ENCODE results near the gene ELK4.

ELK4 gene, protein sequence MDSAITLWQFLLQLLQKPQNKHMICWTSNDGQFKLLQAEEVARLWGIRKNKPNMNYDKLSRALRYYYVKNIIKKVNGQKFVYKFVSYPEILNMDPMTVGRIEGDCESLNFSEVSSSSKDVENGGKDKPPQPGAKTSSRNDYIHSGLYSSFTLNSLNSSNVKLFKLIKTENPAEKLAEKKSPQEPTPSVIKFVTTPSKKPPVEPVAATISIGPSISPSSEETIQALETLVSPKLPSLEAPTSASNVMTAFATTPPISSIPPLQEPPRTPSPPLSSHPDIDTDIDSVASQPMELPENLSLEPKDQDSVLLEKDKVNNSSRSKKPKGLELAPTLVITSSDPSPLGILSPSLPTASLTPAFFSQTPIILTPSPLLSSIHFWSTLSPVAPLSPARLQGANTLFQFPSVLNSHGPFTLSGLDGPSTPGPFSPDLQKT

DNA sequence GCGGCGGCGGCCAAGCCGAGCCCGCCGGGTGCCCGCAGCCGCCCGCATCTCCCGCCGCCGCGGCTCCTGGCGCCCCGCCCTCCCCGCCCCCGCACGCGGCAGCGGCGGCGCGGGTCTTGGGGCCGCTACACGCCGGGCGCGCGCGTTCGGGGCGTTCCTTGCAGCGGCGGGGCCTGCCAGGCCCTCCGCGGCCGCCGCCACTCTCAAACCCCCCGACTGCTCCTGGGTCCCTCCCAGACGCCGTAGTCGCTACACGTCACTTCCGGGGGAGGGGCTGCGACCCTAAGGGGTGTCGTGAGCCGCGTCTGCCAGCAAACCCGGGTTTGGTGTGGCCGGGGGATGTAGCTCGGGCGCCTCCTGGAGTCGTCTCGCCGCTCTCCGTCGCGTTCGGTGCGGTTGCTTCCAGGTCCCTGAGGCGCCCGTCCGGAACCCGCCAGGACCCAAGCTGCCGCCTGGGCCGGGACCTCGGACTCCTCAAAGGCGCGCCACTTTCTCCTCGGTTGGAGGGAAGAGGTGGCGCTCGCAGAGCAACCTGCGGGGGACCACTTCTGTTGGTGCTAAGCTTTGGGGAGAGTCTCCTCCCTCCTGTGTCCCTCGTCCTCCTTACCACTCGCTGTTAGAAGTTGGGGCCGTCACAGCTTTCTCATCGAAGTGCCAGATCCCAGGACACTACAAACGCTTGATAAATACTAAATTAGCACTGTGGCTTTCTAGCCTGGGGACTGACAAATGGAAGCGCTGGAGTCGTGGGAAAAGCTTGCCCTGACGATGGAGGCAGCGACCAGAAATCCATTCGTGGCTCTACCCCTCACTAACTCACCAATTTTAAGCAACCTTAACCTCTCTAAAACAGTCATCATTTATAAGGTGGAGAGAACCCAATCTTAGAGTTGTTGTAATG, at the start of gene ELK4:
Gene ELK4, minus strand, starts transcription at position 244 of the 901 bp plus-strand sequence. CDS start 8,129 bp downstream, outside the sequence.
- DNase-seq = peak; percentile 100

DNA sequence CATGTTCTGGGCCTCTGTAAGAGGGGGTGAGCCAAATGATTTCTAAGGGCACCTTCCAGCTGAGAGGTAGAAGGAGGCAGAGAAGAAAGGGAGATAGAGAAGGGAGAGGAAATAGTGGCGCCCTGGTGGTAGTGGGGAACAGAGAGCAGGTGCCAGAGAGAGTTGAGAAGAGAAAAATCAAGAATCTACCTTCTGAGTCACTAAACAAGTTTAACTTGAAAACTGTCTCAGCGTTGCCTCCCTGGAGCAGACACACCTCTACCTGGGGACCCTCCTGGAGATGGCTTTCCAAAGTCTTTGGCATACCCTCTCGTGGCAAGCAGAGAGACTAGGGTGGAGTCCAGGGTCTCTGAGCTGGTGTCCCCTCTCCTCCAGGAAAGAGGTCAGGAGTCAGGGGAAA, 49.6 kb upstream of the ELK4 start:
- DNase-seq = no peak

DNA sequence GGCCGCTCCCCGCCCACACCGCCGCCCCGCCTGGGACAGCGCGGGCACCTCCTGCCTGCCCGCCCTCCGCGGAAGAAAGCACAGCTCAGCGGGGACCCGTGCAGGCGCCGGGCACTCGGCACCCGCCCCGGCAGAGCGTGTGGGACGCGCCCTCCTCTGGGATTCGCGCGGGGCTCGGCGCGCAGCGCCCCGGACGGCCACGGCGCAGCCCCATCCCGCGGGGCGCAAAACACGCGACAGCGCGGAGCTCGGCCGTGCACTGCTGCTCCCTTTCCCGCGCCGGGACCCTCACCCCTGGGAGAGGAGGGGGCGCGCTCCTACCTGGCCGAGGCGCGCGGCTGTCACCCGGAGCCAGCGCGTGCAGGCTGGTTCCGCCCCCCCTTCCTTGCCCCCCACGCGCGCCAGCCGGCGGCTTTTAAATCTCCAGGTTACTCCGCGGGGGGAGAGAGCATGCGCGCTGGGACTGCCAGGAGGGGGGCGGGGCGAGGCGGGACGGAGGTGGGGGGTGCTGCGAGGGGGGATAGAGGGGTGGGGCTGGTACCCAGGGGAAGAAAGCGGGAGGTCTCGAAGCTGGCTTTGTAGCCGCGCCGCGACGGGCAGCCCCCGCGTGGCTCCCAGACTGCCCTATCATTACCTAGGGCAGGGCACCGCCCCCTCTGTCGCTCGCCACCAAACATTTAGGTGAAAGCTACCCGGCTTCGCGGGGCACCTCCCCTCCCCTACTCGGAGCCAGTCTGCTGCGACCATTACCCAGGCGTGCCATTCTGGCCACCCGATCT, 48.5 kb upstream of the ELK4 start, which contains the start of gene SLC45A3:
Gene SLC45A3, minus strand, starts transcription at position 437 of the 779 bp plus-strand sequence. CDS start 15,853 bp downstream, outside the sequence.
- peak; percentile 67 for DNase-seq

DNA sequence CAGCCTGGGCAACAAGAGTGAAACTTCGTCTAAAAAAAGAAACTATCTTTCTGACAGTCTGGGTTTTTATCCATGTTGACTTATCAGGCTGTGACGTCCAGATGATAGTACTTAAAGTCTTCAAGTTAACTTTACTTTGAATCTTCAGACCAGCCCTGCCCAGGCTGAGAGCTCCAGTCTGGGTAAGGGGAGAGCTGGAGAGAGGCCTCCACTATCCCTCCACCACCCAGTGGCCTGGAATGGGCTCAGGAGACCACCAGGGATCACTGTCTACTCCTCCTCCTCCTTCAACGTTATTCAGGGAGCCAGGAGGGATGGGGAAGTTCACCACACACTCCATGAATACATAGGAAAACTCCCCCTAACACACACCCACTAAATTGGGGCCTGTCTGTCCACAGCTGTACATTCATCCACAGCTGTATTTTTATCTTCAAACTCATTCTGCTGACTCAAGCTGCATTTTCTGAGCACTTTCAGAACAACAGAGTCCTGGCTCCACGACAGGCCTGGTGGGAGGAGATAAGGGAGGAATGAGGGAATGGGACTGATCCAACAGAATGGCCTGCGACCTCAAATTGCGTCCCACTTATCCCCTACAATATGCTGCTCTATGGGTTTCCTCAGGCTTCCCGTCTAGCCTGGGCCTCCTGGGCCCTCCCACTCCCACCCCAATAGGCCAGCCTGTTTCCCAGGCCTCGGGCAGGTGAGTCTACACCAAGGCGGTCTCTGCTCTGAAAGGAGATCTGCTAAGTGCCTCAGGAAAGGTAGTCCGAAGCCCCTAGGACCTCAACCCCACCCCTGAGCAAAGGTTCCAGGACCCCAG, 46.7 kb upstream of the ELK4 start:
- DNase-seq = no peak

DNA sequence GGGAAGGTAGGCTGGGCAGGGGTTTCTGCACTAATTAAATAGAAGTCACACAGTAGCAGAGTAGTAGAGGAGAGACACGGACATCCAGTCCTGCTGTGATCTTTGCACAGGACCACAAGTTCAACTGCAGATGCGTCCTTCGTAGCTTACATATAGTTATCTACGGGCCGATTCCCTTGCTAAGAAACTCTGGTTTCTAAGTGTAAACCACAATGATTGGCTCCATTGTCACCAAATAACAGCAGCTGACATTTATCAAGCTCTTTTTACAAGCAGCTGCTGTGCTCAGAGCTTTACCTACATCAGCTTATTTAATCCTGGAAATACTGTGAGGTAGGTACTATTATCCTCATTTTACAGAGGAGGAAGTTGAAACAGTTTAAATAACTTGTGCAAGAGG, 45.4 kb upstream of the ELK4 start:
- no peak for DNase-seq

DNA sequence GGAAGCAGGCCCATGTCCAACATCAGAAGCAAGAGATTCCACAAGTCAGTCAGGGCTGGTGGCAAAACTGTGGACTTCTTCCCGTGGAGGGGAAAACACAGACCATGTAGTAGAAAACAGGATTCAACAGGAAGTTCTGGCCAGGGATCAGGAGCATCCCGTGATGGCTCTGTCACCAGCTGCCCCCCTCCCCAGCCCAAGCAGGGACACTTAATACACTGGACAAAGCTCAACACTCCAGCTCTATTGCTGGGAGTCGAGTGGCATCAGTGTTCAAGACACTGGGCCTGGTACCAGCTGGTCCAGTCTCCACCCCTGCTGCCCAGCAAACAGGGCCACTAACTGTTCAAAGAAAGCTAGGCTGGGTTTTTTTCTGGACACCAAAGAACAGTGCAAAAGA, 44.8 kb upstream of the ELK4 start:
- DNase-seq = no peak

DNA sequence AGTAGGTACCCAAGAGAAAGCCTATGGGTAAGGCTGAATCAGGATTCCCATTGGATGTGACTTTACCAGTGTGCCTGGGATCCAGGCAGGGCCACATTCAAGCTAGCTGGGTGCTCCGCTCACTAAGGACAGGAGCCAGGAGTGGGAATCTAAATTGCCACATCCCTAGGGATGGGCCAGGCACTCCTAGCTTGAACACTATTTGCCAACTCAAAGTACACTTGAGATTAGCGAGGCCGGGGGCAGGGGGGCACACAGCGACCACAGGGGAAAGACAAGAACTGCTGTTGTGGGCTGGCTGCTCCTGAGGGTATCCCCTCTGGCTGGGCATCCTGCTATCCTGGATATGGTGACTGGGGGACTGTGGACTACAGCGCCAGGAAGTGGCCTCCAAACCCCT, 44.2 kb upstream of the ELK4 start:
- DNase-seq = no peak

DNA sequence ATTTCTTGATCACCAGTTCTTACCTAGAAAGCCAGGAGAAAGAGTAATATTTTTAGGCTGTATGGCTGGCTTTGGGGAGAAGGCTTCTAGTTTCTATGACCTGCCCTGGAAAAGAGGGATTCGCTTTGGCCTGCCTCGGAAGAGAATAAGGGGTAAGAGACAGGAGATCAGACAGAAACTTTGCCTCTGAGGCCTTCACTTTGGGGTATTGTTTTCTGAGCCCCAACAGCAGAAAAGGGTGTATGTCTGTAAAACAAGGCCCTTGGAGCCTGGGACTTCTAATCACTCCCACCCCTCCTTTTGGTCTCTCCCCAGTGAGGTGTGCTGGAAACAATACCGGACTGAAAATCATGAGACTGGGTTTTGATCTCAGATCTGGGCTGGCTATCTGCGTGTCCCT, 43.4 kb upstream of the ELK4 start:
- DNase-seq = no peak

DNA sequence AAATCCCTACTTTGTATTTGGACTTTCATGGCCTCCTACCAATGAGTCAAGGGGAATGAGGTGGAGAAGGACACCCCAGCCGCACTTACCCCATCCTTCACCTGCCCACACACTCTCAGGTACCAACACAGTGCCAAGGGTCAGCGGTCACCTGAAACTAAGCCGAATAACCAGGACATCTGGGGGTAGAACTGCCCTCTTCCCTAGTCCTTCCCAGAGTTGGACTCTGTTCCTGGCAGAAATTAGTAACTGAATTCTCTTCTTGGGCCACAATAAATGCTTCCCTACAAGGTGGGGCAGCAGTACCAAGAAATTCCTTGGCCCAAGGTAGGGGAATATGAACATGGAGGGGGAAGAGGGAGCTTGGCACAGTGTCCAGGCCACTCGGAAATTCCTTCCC, 41.2 kb upstream of the ELK4 start:
- no peak for DNase-seq

DNA sequence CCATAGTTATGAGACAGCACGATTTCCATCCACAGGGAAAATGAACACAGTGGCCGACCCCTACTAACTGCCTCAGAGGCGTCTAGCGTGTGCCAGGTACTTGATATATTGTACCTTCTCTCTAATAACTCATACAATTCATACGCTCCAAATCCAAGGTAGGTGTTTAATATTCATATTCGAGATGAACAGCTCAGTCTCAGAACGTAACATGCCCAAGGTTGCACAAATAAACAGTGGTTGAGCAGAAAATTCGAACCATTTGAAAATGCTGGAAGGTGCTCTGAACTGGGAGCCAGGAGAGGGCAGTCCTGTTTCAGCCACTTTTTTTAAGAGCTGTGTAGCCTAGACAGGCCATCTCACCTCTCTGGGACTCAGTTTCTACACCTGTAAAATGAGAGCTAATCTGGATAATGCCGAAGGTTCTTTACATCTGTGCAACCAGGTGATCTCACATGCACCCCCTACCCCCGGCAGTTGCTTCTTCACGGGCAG, 40.6 kb upstream of the ELK4 start:
- DNase-seq = no peak

DNA sequence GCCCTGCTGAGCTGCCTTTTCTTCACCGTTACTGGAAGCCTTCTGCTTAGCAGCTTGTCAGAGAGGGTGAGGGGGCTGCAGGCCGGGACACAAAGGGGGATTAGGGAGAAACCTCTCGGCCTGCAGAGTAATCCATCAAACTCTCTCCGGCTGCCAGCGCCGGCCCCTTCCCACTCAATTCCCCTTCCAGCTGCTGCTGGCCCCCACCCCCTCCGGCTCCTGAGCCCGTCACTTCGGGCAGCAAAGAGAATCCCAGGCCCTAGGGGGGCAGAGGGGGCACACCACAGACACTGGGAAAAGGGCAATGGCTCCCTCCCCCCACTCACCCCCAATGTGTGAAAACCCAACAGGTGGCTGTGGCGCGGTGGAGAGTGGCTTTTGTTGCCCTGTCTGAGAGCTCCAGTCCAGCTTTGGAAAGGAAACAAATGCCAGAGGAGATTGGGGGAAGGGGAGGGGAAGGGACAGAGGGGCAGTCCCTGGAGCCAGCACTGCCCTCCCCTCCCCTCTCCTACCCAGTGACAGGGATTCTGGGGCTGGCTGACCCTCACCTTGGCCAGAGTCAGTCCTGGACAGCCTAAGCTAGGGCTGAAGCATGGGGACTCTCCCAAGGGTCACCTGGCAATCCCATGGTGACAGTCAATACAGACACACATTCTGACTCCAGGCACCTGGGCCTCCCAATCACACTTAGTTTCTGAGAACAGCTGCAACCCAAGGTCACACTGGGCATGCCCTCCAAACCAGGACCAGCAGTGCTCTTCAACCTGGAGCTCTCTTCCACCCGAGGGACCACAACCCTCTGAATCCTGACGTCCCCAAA, 39.0 kb upstream of the ELK4 start:
- no peak for DNase-seq

DNA sequence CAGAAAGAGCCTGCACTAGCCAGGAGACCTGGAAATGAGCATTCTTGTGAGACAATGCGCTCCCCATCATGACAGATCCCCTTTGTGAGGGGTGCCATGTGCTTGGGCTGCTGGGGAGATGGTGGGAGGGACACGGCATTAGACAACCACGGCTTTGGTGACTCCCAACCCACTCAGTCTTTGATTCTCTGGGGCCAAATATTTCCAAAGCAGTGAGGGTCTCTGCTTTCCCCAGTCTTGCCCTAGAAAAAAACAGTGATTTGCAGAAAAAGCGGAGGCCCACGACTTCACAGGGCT, 38.3 kb upstream of the ELK4 start:
- no peak for DNase-seq

DNA sequence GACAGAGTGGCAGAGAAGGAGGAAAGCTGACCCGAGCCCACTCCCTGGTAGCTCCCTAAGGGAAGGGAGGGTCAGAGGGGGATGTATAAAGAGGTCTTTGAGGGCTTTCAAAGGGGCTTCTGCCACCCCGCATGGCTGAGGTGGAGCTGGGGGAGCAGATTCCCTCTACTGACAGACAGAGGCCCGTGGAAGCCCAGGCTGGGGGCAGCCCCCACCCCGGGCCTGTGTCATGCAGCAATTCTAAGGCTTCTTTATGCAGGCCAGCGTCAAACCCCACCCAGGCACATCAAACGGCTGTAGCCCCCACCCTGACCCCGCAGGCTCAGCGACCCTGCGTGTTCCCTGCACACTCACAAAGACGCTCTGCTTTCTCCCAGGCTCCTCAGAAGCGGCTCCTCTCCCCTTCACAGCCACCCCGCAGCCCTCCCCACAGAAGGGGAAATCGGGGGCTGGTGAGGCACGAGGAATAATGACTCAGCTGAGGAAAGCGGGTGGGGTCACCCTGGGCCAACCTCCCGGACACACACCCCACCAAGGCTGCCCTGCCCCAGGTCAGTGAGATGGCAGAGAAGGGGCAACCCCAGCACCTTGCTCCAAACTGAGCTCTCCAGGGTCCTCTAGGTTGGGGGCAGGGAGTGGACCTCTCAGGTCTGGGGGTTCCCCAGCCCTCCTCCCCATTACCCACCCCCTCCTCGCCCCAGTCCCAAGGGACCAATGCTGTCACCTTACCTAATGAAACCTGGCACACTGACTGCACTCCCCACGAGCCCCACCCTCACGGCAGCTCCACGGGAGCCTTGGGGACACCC, 37.7 kb upstream of the ELK4 start:
- DNase-seq = no peak

DNA sequence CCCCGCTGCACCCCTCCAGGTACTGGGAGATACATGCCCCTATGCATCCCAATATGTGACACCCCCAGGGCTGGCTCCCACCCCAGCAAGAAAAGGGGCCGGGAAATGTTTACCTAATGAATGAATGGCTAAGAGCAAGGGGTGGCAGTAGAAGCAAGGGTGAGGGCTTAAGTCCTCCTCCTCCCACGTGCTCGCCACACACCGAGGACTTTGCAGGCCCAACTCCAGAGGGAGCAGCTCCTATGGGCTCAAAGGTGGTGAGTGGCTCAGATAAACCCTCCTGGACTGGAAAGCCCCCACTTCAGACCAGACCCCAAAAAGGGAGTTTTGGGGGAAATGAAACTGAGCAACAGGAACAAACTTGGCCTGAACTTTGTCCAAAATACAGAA, 37.1 kb upstream of the ELK4 start:
- DNase-seq = no peak

DNA sequence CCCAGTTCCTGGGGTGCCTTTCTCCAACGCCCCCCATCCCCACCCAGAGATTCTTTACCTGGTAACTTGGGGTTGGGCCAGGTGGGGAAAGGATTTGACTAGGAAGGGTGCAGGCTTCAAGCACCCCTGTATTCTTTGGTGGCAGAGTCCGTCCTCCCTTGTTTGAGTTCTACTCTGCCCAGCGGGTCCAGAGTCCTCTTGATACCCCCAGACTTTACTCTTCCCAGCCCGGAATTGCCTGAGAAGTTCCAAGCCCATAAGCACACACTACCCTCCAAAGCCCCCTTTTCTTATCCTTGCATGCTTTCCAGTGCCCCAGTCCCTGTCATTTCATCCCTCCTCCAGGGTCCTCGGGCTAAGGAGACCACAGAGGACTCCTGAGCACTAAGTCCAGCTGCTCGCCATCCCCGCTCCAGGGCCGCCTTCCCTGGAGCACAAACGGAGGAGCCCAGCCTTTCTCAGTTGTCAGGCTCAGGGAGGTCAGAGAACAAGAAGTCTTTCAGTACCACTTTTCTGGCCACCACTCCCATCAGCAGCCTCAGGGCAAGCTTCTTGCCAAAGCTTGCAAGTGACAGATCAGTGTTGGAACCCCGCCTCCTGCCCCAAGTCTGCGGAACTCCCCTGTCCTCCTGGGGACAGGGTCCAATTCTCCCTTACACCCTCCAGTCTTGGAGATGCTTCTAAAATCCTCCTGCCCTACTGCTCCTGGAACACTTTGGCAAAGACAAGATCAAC, 36.3 kb upstream of the ELK4 start:
- DNase-seq = no peak

DNA sequence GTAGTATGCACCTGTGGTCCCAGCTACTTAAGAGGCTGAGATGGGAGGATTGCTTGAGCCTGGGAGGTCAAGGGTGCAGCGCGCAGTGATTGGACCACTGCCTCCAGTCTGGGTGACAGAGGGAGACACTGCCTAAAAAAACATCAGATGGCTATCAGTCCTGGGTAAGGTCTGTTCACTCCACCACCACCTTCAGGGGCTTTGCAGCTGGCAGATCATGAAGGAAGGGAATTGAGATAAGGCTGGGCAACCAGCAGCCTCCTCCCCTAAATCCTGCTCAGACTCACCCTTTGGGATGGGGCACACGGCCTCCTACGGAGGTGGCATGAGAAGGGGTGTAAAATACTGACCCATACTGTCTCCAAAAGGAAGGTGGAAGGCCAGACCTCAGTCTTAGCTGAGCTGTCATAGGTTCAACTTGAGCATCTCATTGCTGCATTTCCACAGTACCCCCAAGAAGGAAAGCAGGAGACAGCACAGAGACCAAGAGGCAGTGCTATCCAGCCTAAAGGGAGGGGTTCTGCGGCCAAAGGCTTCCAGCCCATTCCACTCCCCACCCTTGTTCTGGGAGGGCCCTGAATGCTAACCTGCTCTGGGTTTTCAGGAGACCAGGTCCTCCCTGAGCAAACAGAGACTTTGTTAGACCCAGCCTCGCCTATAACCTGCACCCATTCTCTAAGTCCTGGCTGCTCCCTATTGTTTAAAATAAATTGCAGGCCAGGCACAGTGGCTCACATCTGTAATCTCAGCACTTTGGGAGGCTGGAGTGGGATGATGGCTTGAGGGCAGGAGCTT, 34.8 kb upstream of the ELK4 start:
- DNase-seq = no peak

DNA sequence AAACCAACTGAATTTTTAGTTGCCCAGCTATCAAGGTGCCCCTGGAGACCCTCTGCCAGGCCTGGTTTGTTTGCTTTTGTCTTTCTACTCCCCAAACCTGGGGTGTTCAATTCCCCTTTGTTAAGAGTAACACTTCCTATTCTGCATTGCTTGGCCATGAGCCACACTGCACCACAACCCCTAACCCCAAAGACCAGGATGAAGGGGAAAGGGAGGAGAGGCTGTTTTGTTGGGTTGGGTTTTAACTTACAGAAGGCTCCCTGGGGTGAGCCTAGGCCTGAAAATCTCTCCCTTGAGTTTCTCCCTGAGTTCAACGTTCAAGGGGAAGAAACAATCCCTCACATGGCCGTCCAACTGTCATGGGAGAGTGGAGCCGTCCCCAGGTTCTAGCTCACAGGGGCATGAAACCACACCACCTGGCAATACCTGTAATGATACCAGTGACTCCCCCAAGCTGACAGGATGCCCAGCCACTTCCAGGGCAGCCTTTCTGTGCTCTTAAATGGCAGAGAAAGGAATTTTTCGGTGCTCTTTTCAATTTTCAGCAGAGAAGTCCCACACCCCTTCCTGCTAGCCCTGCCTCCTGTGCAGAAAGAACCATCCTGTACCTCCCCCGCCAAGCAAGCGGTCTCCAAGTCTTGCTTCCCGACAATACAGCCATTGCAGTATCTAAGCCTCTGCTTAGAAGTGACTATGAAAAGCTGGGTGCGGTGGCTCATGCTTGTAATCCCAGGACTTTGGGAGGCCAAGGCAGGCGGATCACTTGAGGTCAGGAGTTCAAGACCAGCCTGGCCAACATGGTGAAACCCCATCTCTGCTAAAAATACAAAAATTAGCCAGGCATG, 33.6 kb upstream of the ELK4 start:
- no peak for DNase-seq
